ENCODE data around the gene PCDHA8.
A peak's percentile ranks its signal among the peaks of the same experiment; 100 is the strongest.

The PCDHA8 gene

GRCh38 chr5:140840978-140841962 lies at the start of gene PCDHA8:
Gene PCDHA8 (plus strand): TSS chr5:140841187. CDS start chr5:140841322, 135 bp downstream.
- peak; percentile 63 for TF ChIP-seq CTCF (IDR thresholded peaks at IDR 0.05)

GRCh38 chr5:140794595-140795258 lies 46.3 kb upstream of the PCDHA8 start, which contains the start of gene PCDHA2:
Gene PCDHA2 (plus strand): TSS chr5:140794852.
- TF ChIP-seq CTCF (IDR thresholded peaks at IDR 0.05), result no peak; the same call in 1 of the 2 replicates

GRCh38 chr5:140795259-140795641 lies 45.7 kb upstream of the PCDHA8 start:
- TF ChIP-seq CTCF (IDR thresholded peaks at IDR 0.05), result peak; percentile 36; the same call in 1 of the 2 replicates

- TF ChIP-seq CTCF (IDR thresholded peaks at IDR 0.05), result no peak
Observed at GRCh38 chr5:140796718-140797095, 44.3 kb upstream of the PCDHA8 start.

GRCh38 chr5:140800816-140801493 lies 40.0 kb upstream of the PCDHA8 start, which contains the start of gene PCDHA3:
Gene PCDHA3 (plus strand): TSS chr5:140801057.
- no peak for TF ChIP-seq CTCF (IDR thresholded peaks at IDR 0.05)

- TF ChIP-seq CTCF (IDR thresholded peaks at IDR 0.05), result peak; percentile 44
Observed at GRCh38 chr5:140801494-140801841, 39.5 kb upstream of the PCDHA8 start.

- TF ChIP-seq CTCF (IDR thresholded peaks at IDR 0.05), result no peak
Observed at GRCh38 chr5:140802781-140803271, 38.2 kb upstream of the PCDHA8 start.

Data from LNCAP (cell line).